ENCODE measurements around the gene CCDC17. TPM values are rescaled to one million over a fixed set of nuclear protein-coding genes. Genes with fewer than 3 reads are reported as not detected.

CCDC17 gene
- total and polyA plus RNA-seq, 2 of the 8 experiments (the other 6 are each of a cell fraction or from before 2014, with no cell fraction given) = 0.95 to 2.0 TPM

GRCh38 chr1:45617618-45618017 lies 6.2 kb downstream of the CCDC17 start:
- Histone ChIP-seq H4K5ac (ENCODE audit: insufficient read length, low read depth, low read length) (no peak overlapping the region), H2BK20ac (ENCODE audit: low read length) (no peak overlapping the region), H3K56ac (replicated peaks; ENCODE audit: insufficient read length, low read depth, low read length) (no peak overlapping the region), H2BK5ac (ENCODE audit: low read depth, low read length) (no peak overlapping the region), H2AK5ac (ENCODE audit: low read depth, low read length) (no peak overlapping the region), H3K23ac (ENCODE audit: insufficient read length) (no peak overlapping the region), H4K91ac (replicated peaks; ENCODE audit: insufficient read length, low read length) (no peak overlapping the region), H3K79me1 (ENCODE audit: low read depth, low read length) (no peaks in the 10 kb centered on the region), H4K20me1 (replicated peaks in 1 of 2; ENCODE audit: control insufficient read depth in 1 of 2, insufficient read depth in 2 of 2, low read length in 2 of 2) (peaks cover 6 to 24% of the 10 kb centered on the region in 2 experiments), H2BK120ac (replicated peaks; ENCODE audit: low read depth, low read length) (no peak overlapping the region), H3K9ac (replicated peaks in 1 of 4; ENCODE audit: extremely low read depth in 1 of 4, low read depth in 3 of 4, low read length in 3 of 4) (no peak overlapping the region), H3K9me3 (ENCODE audit: insufficient read depth in 2 of 2, low read depth in 1 of 2, low read length in 1 of 2) (no peaks in the 10 kb centered on the region), H2BK15ac (ENCODE audit: low read length) (no peak overlapping the region), H3K27me3 (replicated peaks in 1 of 4; ENCODE audit: control insufficient read depth in 3 of 4, extremely low read depth in 1 of 4, insufficient read depth in 3 of 4, low read length in 3 of 4) (no peaks in the 10 kb centered on the region), H3K4me1 (replicated peaks in 1 of 4; ENCODE audit: control insufficient read depth in 3 of 4, insufficient read depth in 4 of 4, low read length in 3 of 4) (no peaks in the 10 kb centered on the region), H3K4me2 (ENCODE audit: insufficient read depth in 1 of 2, low read depth in 2 of 2, low read length in 2 of 2) (no peak overlapping the region), H3K79me2 (ENCODE audit: control insufficient read depth in 1 of 2, insufficient read depth in 2 of 2, low read length in 2 of 2) (peaks cover 0 to 3% of the 10 kb centered on the region in 2 experiments; a peak in 1 of 4 replicates), H3K4me3 (ENCODE audit: extremely low read depth in 1 of 4, insufficient read depth in 2 of 4, low read depth in 3 of 4, low read length in 4 of 4) (no peak overlapping the region), H3K18ac (ENCODE audit: extremely low read depth, low read length) (no peak overlapping the region), H2BK12ac (ENCODE audit: low read depth, low read length) (no peak overlapping the region), H2AFZ (ENCODE audit: low read length) (no peak overlapping the region), H3K36me3 (ENCODE audit: control insufficient read depth in 2 of 4, insufficient read depth in 4 of 4, low read length in 3 of 4) (peaks cover 33 to 69% (median 53%) of the 10 kb centered on the region in 4 experiments), H3K27ac (ENCODE audit: low read depth, low read length) (no peak overlapping the region), H3K23me2 (ENCODE audit: low read depth, low read length) (no peaks in the 10 kb centered on the region), H4K8ac (ENCODE audit: extremely low read depth, insufficient read depth, low read length) (no peak overlapping the region), H3K4ac (replicated peaks; ENCODE audit: insufficient read length, low read depth, low read length) (no peak overlapping the region), H3K14ac (ENCODE audit: insufficient read length) (no peak overlapping the region)
- no peak for FAIRE-seq
- DNase-seq (ENCODE audit: low read depth in 1 of 2, low spot score in 2 of 2) = no peak
- POLR2A ChIA-PET (ENCODE audit: partially characterized antibody) = interaction anchor here (0.6 to 1.2 kb wide), 3 partner anchors 11 to 28 kb away, joined by 3 to 4 read pairs (median 3); no protein-coding TSS in a partner anchor
- CTCF ChIA-PET (ENCODE audit: partially characterized antibody) = no interaction called here
- 94% methylated on average over 4 of the region's 4 CpGs; no CpG with 5 or more reads in 1 of the 2 experiments for WGBS, 2 experiments (ENCODE audit: extremely low coverage in 1 of 2, insufficient coverage in 1 of 2, insufficient read length in 1 of 2, insufficient replicate concordance in 2 of 2, low coverage in 1 of 2, low lambda C conversion rate in 2 of 2, missing lambda C conversion rate in 1 of 2)
- TF ChIP-seq HDAC2 (IDR thresholded peaks at IDR 0.05; ENCODE audit: borderline replicate concordance in 1 of 2, low read depth in 2 of 2, low read length in 2 of 2) (no peak), SP4 (IDR thresholded peaks at IDR 0.05; ENCODE audit: low read length) (no peak), CHD1 (IDR thresholded peaks at IDR 0.05; ENCODE audit: low read depth, low read length) (no peak), ASH2L (IDR thresholded peaks at IDR 0.05; ENCODE audit: low read length) (no peak), GABPA (IDR thresholded peaks at IDR 0.05; ENCODE audit: borderline replicate concordance, insufficient read depth, low read length) (no peak), TCF12 (IDR thresholded peaks at IDR 0.05; ENCODE audit: low read depth, low read length) (no peak), ATF2 (IDR thresholded peaks at IDR 0.05; ENCODE audit: low read length) (no peak), CREB1 (IDR thresholded peaks at IDR 0.05) (no peak), ATF3 (IDR thresholded peaks at IDR 0.05; ENCODE audit: insufficient read depth, low read depth, low read length) (no peak), CHD2 (IDR thresholded peaks at IDR 0.05; ENCODE audit: low read length) (no peak), YY1 (IDR thresholded peaks at IDR 0.05; ENCODE audit: low read depth, low read length) (no peak), CEBPB (IDR thresholded peaks at IDR 0.05; ENCODE audit: low read depth, low read length) (no peak), SIX5 (IDR thresholded peaks at IDR 0.05; ENCODE audit: low read depth, low read length) (no peak)
